GM21526 (cell line): ENCODE measurements around the gene ISM1.

Source experiments
- ATAC-seq: cut with Tn5 transposase; IDR thresholded peaks from one replicate; pipeline ENCODE4 v1.9.1; 2021; ENCODE audit warnings: moderate library complexity; ENCODE audit not compliant: unreplicated experiment, low FRiP score

The ISM1 gene

DNA sequence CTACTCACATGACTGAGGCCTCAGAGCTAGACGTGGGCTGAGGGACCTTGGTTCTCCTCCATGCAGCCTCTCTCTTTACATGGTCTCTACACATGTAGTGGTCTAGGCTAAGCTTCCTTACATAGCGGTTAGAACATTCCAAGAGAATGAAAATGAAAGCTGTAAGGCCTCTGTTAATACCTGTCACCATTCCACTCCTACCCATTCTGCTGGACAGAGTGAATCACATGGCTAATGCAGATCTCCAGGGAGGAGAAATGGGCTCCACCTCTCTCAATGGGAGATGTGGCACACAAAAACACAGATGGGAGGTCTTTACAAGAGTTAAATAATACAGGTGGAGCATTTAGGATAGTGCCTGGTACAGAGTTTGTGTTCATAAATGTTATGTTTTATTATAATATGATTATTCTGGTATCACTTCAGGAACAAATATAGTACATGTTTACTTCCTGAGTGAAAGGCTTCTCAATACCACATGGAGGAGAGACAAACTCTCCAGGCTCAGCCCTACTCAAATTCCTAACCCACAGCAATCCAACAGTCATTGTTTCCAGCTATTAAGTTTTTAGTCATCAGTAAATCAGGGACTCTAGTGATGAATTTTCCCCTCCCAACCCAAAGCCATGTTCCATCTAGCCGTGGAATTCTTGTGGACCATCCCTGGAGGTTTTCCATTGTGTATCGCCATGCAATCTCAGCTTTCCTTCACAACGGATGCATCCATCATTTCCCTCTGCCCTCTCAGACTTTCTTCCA is 57.9 kb downstream of the ISM1 start:
- ATAC-seq = no peak

DNA sequence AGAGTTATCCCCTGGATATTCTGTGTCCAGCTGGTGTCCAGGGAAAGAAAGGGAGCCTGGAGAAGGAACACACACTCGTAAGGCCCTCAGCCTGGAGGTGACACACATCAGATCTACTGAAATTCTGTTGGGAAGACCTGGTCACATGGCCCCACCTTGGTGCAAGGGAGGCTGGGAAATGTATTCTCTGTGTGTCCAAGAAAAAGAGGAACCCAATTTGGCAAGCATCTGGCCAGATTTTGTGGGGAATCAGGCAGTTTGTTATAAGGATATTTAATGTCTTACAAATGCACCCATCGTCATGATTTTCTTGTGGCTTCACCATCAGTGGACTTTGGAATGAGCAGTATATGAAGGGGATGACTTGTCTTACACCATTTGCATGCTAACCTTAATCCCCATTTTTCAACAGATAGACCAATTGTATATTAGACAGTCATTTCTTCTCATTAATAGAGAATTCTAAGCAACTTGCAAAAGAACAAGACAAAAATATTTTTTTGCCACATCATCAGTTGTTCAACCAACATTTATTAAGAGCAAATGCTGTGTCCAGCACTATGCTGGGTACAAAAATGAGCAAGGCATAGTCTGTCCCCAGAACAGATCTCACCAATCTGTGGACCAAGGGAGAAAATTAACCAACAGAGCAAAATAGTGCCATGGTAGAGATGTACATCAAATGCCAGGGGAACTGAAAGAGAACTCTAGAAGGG is 59.7 kb downstream of the ISM1 start:
- ATAC-seq = no peak

DNA sequence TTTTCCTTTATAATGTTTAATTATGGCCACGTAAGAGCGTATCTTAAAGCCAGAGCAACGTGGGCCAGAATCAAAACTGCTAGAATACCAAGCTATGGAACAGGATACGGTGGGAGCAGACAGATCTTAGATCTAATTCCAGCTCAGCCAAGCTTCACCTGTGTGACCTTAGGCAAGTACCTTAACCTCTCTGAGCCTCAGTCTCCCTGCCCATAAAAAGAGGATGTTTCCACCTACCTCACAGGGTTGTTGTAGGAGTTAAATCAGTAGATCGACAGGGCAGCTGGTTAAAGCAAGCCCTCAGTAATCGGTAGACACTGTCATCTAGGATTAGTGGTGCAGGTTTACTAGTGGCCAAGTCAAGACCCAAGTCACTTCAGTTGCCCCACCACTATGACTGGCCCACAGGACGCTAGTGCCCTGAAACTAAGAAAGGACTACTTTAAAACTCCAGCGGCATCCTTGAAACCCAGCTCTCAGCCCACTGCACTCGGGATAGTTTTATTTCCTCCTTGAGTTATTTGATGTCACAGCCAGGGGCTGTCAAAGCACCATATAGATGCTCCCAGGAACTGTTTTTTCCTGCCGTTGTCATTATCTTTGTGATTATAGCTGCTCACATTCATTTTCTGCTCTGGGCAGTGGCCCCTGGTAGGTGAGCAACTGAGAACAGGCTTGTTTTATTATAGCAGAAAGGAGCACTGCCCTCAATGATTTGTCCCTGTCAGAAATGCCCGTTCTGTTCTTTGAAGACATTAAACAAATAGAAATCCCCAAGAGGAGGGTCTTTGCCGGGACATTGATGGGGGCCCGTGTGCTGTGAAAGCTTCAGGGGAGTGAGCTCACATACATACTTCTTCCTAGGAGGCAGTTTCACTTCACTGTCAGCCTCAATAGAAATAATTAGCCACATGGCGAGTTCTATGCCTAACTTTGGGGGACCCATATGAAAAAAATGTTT is 63.1 kb downstream of the ISM1 start:
- no peak for ATAC-seq

DNA sequence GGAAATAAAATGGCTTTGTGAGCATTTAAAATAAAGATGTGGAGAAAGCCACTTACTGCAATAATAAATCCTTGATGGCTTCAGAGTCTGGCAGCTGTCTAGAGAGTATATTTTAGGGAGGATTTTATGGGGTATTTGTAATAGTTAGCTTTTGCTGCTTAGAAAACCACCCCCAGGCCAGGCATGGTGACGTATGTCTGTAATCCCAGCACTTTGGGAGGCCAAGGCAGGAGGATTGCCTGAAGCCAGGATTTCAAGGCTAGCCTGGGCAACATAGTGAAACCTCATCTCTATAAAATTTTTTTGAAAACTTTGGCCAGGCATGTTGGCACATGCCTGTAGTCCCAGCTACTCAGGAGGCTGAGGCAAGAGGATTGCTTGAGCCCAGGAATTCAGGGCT is 63.8 kb downstream of the ISM1 start:
- ATAC-seq = no peak

DNA sequence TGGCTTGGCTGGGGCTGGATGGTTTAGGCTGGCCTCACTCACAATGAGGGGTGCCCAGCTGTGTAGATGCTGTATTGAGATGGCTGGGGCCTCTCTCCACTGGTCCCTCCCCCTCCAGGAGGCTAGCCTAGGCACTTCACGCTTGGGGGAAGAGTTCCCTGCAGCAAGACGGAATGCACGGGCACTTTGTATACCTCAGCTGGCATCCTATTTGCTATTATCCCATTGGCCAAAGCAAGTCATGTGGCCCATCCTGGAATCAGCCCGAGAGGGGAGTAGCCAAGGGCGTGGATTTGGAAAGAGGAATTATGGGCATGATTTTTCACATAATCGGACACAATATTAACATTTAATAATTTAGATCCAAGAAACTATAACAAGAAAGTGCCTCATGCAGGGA is 64.3 kb downstream of the ISM1 start:
- no peak for ATAC-seq

DNA sequence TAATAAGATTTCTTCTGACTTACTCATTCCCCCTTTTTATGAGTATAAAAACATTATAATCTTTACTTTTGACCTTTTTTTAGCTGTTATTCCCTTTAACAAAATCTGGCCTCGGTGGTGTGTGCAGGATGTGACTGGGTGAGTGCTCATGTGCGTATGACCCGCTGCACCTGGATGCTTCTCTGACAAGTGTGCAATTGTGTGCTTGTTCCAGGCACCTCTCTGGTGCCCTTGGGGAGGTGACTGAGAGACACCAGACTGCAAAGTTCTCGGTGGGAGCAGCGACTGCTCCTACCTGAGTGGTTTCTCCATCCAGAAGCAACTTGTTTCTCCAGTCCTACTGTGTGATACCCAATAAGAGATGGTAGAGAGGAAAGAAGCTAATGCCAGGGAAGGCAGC is 65.0 kb downstream of the ISM1 start:
- ATAC-seq = no peak

DNA sequence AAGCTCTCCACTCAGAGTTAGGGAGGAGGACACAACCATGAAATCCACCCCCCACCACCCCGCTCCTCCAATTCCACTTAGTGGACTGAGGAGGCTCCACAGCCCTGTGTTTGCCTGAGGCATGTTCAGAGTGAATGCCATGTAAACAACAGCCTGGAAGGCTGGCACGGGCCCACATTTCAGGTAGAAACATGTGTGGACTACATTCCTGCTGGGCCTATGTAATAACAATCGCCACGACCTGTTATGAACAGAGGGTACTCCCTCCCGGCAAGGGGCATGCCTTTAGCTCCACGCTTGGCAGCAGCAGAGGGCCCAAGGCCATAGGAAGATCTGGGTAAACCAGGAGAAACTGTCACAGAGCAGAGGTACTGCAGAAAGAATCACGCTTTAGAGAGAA is 65.5 kb downstream of the ISM1 start:
- no peak for ATAC-seq

DNA sequence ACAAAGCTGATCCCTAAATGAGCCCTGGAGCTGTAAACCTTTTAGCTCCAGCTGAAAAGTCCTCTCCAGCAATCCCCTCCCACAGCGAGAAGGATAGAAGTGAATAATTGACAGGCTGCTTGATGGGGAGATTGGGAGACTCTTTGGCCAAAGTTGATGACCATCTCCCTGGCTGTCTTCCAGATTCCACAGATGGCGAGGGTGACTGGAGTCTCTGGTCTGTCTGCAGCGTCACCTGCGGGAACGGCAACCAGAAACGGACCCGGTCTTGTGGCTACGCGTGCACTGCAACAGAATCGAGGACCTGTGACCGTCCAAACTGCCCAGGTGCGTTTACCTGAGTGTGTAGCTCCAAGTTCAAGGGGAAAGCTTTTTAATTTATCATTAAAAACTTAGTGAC is 67.3 kb downstream of the ISM1 start:
- ATAC-seq = no peak

DNA sequence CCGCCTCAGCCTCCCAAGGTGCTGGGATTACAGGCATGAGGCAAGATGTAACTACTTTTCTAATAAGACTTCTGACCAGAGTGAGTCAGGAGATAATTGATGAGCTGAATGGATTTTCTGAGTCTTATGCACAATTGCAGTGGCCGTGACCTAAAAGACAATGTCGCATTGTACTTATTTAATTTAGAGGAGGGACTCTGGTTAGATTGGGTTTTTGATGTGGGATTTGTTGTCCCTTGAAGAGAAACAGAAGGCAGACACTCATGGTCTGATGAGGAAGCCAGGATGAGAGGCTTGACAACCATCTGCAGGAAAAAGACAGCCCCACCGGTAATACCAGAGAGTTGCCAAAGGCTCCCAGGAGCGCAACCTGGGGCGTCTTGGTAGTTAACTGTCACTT is 68.0 kb downstream of the ISM1 start:
- ATAC-seq = no peak

DNA sequence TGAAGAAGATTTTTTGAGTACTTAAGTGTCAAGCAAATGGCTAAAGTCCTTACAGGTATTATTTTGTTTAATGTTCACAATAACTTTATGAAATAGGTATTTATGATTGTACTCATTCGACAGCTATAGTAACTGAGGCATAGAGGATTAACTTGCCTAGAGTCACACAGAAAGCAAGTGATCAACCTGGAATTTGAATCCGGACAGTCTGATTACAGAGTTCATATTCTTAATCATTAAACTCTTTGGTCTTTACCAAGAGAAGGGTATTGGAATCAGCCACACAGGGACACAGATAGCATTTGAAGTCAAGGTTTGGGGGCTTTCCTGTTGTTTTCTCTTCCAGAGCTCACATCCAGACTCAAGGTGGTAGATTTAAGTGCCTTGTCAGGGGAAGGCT is 69.7 kb downstream of the ISM1 start:
- no peak for ATAC-seq

DNA sequence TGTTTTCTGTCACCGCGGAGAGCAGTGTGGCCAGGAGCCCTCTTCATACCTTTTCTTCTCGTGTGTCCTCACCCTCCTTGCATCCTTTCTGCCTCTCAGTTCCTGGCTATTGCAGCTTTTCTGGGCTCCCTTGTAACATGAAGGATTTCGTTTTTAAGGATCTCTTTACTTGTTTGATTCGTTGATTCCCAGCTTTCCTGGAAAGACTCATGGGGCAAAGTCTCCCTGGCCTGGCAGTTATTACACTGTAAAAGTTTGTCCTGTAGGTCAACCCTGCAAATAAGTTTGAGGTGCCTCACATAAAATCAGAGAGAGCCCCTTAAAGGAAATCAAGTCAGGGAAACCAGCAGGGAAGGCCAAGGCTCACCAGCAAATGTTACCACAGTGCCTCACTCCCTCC is 70.1 kb downstream of the ISM1 start:
- ATAC-seq = no peak

DNA sequence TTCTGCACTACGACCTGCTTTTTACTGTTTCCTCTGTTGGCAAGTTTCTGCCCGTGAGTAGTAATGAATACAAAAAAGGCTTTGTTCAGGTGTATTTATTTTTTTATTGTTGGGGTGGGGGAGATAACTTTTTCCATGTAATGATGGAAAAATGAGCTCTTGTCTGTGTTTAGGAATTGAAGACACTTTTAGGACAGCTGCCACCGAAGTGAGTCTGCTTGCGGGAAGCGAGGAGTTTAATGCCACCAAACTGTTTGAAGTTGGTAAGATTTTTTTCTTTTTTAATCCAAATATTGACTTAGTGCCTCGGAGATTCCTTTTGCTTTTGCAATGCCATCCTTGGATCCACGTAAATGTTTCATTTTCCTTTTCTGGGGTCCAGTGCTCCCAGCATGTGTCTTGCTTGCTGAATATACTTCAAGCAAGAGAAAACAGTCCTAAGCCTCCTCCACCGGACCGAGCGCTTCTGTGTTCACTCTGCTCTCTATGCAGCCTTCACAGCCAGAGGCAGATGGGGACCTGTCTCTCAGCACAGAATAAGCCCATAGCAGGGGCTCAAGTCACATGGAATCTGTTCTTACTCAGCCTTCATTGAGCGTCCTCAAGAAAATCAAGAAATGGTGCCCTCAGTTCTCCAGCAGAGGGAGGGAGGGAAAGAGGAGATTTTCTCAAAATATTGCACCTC is 71.3 kb downstream of the ISM1 start:
- no peak for ATAC-seq

DNA sequence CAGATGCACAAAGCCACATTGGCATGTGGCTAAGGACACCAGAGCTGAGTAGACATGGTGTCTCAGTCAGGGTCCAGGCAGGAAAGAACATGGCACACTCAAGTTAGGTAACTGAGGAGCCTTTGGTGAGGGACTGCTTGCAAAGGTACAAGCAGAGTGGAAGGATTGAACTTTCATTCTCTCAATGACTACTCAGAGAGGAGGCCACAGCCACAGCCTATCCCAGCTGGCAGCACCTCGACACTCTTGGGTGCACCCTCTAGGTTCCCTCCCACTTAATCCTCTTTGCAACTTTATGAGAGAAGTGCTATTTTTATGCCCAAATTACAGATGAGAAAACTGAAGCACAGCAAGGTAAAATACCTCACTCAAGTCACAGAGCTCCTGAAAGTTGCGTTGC is 73.4 kb downstream of the ISM1 start:
- ATAC-seq = no peak

DNA sequence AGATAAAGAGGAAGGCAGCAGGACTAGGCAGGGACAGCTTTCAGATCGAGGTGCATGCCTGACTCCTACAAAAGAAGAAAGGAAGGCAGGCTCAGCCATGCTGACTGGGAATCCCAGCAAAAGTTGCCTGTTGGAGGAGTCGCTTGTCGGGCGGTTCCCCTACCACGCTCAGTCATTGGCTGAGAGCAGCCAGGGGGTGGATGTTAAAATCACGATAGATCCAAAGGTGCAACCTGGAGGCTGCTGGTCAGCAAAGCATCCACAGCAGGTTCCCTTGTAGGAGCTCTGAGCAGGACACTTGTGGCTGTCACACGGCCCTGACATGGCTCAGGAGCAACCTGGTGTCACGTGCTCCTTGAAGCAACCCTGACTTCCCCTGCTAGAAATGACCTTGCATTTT is 74.6 kb downstream of the ISM1 start:
- no peak for ATAC-seq

DNA sequence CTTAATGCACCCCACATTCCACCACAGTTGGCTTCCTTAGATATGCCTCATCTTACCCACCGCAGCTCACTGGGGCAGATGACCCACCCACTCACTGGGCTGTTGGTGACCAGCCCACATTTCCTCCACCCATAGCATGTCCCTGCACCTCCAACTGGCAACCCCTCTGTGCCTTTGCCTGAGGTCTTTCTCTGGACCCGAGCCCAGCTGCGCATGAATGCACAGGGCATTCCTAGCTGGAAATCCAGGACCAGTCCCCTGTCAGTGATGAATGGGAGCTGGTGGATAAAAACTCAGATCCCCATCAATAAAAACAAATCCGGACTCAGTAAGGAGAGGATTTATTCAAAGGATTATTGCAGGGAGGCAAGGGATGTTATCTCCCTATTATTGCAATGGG is 75.0 kb downstream of the ISM1 start:
- no peak for ATAC-seq

DNA sequence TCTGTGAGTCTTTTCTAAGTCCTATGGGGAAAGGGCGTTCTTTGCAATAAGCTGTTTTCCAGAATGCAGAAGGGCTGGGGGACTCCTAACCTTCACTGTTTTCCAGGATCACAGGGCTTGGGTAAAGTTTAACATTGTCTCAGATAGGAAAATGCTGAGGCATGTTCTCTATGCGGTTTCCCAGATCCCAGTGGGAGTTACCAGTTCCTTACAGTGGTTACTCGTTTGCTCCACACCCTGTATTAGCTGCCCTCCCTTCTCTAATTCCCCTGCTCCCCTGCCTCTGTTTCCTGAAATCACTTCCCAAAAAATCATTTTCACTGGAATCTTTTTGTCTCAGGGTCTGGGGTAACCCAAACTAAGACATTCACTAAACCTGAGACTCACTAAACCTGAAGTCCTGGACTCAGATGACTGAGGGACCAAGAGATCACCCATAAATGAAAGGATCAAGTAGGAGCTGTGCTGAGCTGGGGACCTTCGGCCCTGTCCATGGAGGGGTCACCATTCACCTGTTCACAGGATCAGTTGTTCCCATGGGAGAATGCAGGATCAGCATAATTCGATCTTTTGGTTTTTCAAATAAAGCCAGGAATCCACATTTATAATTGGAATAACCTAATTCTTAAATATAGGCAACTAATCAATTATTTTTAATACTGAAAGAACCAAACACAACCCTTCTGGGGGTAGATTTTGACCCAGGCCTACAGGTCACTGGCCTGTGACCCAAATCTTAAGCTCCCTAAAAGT is 76.2 kb downstream of the ISM1 start:
- ATAC-seq = no peak

DNA sequence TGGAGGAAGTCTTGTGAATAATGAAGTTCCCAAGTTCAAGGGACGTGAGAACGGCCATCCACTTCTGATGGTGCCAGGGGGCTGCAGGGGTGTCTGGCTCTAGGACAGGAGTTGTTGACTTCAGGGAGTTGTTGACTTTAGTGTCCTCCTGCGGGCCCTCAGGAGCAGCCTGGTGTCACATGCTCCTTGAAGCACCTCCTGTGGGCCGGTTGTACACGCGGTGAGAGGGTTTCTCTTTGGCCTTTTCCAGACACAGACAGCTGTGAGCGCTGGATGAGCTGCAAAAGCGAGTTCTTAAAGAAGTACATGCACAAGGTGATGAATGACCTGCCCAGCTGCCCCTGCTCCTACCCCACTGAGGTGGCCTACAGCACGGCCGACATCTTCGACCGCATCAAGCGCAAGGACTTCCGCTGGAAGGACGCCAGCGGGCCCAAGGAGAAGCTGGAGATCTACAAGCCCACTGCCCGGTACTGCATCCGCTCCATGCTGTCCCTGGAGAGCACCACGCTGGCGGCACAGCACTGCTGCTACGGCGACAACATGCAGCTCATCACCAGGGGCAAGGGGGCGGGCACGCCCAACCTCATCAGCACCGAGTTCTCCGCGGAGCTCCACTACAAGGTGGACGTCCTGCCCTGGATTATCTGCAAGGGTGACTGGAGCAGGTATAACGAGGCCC is 77.8 kb downstream of the ISM1 start:
- ATAC-seq = no peak

DNA sequence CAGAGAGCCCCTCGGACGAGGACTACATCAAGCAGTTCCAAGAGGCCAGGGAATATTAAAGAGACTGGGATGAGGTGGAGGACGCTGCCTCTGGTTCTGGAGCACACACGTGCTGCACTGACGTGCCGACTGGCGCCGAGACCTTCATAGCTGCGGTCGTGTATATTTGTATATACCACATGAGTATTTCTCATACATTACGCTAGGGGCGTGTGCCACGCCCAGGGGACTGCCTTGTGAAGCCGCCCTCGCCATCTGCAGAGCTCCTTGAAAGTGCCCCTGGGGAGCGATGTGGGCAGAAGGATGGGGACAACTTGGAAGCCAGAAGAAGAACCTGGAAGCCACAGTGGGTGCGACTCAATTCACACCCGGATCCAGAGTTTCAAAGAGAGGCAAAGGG is 78.3 kb downstream of the ISM1 start:
- no peak for ATAC-seq

DNA sequence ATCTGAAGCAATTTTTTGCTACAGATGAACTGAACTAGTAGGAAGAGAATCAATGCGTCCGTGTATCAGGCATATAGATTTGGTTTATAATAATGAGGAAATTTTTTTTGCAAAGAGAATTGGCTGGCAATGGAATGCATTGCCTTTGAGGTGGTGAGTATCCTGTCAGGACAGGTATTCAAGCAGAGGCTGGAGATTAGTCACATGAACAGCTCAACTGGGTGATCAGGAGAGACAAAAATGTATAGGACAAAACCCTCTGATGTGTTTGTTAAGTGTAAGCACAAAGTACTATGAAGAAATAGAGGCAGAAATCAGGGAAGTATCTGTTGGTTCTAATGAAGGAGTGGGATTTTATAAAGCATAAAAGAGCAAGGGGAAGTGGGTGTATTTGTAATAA is 80.5 kb downstream of the ISM1 start:
- ATAC-seq = no peak
